B cell (primary cell): Measurements from ENCODE around the gene SAG. TPM values are rescaled to one million over a fixed set of nuclear protein-coding genes. Genes with fewer than 3 reads are reported as not detected.
A peak's percentile ranks its signal among the peaks of the same experiment; 100 is the strongest.

Experiments
- ATAC-seq: fragments of 200-7000 bp; cut with Tn5 transposase; one replicate; pipeline ENCODE4 v1.10.0; 2021; ENCODE audit warnings: low read depth, mild to moderate bottlenecking, moderate number of reproducible peaks, moderate library complexity
- CTCF ChIA-PET: fragments of 350-600 bp; sonication (Branson Sonifier 250); formaldehyde crosslinking; loops from one replicate; lab custom pipeline; 2021; ENCODE audit warnings: antibody characterized with exemption, inconsistent platforms; lab: Charles Lee
- POLR2A ChIA-PET: fragments of 350-600 bp; sonication (Branson Sonifier 250); formaldehyde crosslinking; loops from one replicate; lab custom pipeline; 2021; ENCODE audit warnings: antibody characterized with exemption; lab: Charles Lee
- DNase-seq: peaks from one replicate; pipeline ENCODE4 v3.0.0; 2013
- H2AFZ ChIP-seq: 2 replicates; pipeline ENCODE4 v1.6.1; 2012; ENCODE audit warnings: mild to moderate bottlenecking, low read depth, low read length; ENCODE audit not compliant: insufficient read depth, poor library complexity, severe bottlenecking
- H3K27ac ChIP-seq, 2 donors: 1 replicate in 1 of 2; 2 replicates in 1 of 2; pipeline ENCODE4 v1.5.1; 2012 to 2013; ENCODE audit warnings: low read length in 2 of 2, mild to moderate bottlenecking in 2 of 2, moderate library complexity in 1 of 2
- H3K27me3 ChIP-seq, 4 experiments: fragments of 200-600 bp in 1 of 4; sonication (generic) in 1 of 4; replicated peaks in 1 of 4; 1 replicate in 2 of 4; 2 replicates in 2 of 4; pipeline versions ENCODE4 v1.6.1 to v1.7.0; 2013 to 2016; ENCODE audit warnings: low read length in 3 of 4, mild to moderate bottlenecking in 2 of 4, mixed read lengths in 1 of 4, moderate library complexity in 1 of 4; ENCODE audit not compliant: insufficient read depth in 4 of 4, control insufficient read depth in 3 of 4; ENCODE audit errors: control extremely low read depth in 1 of 4
- H3K36me3 ChIP-seq, 2 experiments: replicated peaks in 1 of 2; 1 replicate in 1 of 2; 2 replicates in 1 of 2; pipeline versions ENCODE4 v1.6.1 to v1.7.1; 2013; ENCODE audit warnings: low read length in 1 of 2; ENCODE audit not compliant: insufficient read depth in 2 of 2, control insufficient read depth in 1 of 2; ENCODE audit errors: control extremely low read depth in 1 of 2, extremely low read depth in 1 of 2
- H3K4me1 ChIP-seq, 2 donors: fragments of 200-600 bp in 1 of 2; sonication (generic) in 1 of 2; 1 replicate in 1 of 2; 2 replicates in 1 of 2; pipeline versions ENCODE4 v1.5.1 to v1.6.1; 2013 to 2017; ENCODE audit warnings: low read length in 2 of 2; ENCODE audit not compliant: control insufficient read depth in 2 of 2, insufficient read depth in 2 of 2
- H3K4me2 ChIP-seq: replicated peaks from 2 replicates; pipeline ENCODE3; 2012; ENCODE audit warnings: mild to moderate bottlenecking, low read depth, low read length; ENCODE audit not compliant: poor library complexity, severe bottlenecking
- H3K4me3 ChIP-seq, 5 experiments: fragments of 200-600 bp in 1 of 5; sonication (generic) in 1 of 5; 1 replicate in 3 of 5; 2 replicates in 2 of 5; pipeline versions ENCODE4 v1.5.1 to v1.7.0; 2011 to 2016; ENCODE audit warnings: low read length in 4 of 5, mild to moderate bottlenecking in 4 of 5, low read depth in 2 of 5, control low read depth in 1 of 5, moderate library complexity in 1 of 5; ENCODE audit not compliant: insufficient read depth in 1 of 5; ENCODE audit errors: control extremely low read depth in 1 of 5, extremely low read depth in 1 of 5
- H3K79me2 ChIP-seq: fragments of 200-600 bp; sonication (generic); one replicate; pipeline ENCODE4 v1.6.0; 2016; ENCODE audit warnings: low read length; ENCODE audit not compliant: control insufficient read depth, insufficient read depth
- H3K9ac ChIP-seq: fragments of 200-600 bp; sonication (generic); 2 replicates; pipeline ENCODE4 v1.6.1; 2017; ENCODE audit warnings: mild to moderate bottlenecking, low read length, moderate library complexity
- H3K9me3 ChIP-seq, 3 donors: one replicate each; pipeline versions ENCODE4 v1.6.1 to v1.7.1; 2013; ENCODE audit warnings: low read length in 2 of 3; ENCODE audit not compliant: control insufficient read depth in 2 of 3, insufficient read depth in 1 of 3; ENCODE audit errors: control extremely low read depth in 1 of 3
- H4K20me1 ChIP-seq: 2 replicates; pipeline ENCODE4 v1.6.0; 2012; ENCODE audit warnings: mild to moderate bottlenecking, low read length; ENCODE audit not compliant: insufficient read depth, control insufficient read depth, poor library complexity, severe bottlenecking
- H3K27ac Mint-ChIP-seq: one replicate; pipeline ENCODE4 v1.8.0; 2021; ENCODE audit warnings: mixed read lengths
- H3K27me3 Mint-ChIP-seq: one replicate; pipeline ENCODE4 v1.8.0; 2021; ENCODE audit warnings: mixed read lengths
- H3K4me1 Mint-ChIP-seq: one replicate; pipeline ENCODE4 v1.8.0; 2021; ENCODE audit warnings: mixed read lengths
- H3K4me3 Mint-ChIP-seq: one replicate; pipeline ENCODE4 v1.8.0; 2021; ENCODE audit warnings: mixed read lengths
- H3K9me3 Mint-ChIP-seq: one replicate; pipeline ENCODE4 v1.8.0; 2022; ENCODE audit warnings: mixed read lengths; ENCODE audit not compliant: insufficient read depth
- EZH2 ChIP-seq: IDR thresholded peaks from 2 replicates; pipeline ENCODE4 v1.6.1; 2012; ENCODE audit warnings: borderline replicate concordance, low read depth, mild to moderate bottlenecking, moderate library complexity, low read length; ENCODE audit not compliant: insufficient read depth, poor library complexity, severe bottlenecking
- WGBS: methylation state at CpG from one replicate; pipeline ENCODE4 v1.1.5; 2013; ENCODE audit warnings: missing lambda C conversion rate; ENCODE audit not compliant: insufficient coverage; 5-methylcytosine and 5-hydroxymethylcytosine counted together
- intact Hi-C: fragments of 100-400 bp; cut with micrococcal nuclease; formaldehyde crosslinking; loops from one replicate; pipeline ENCODE4 v1.10.0; 2022
- polyA plus RNA-seq: library from polyadenylated mRNA; depleted of rRNA; stranded (reverse); fragments of >200 nt; gene quantifications from 2 replicates; pipeline ENCODE4 v1.2.3, GENCODE V29; 2012
- total RNA-seq, 2 donors: library from RNA; stranded (reverse); fragments of 120-200 nt in 1 of 2; gene quantifications; 1 replicate in 1 of 2; 2 replicates in 1 of 2; pipeline versions ENCODE4 v1.2.3 to v1.2.4, GENCODE V29; 2013 to 2022
- TF ChIP-seq, protein P1 (sequence below): fragments of 200-600 bp; IDR thresholded peaks from one replicate; pipeline ENCODE4 v1.8.0; 2022; ENCODE audit warnings: antibody characterized with exemption, mild to moderate bottlenecking

The SAG gene
- total and polyA plus RNA-seq, 2 donors (not counting 1 experiment from before 2014, with no cell fraction given), result 0.03 to 0.17 TPM

DNA sequence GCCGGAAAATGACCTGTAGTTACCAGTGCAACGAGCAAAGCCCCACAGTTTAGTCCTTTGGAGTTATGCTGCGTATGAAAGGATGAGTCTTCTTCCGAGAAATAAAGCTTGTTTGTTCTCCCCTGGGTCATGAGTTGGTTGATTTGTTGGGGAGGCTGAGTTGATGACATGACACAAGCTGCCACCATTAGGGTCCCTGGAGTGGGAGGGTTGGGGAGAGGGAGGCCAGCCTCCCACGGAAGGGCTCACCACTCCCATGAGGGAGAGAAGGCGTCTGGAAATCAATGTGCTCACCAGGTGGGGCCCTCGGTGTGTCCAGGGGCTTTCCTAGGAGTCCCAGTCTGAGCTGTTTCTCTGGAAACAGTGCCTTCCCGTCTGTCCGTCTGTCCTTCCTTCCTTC, 39.3 kb downstream of the SAG start:
- Histone ChIP-seq H3K27ac (no peak overlapping the region), H3K79me2 (peaks cover 17% of the 10 kb centered on the region), H3K9me3 (no peaks in the 10 kb centered on the region), H2AFZ (no peak overlapping the region), H4K20me1 (no peaks in the 10 kb centered on the region), H3K27me3 (no peaks in the 10 kb centered on the region), H3K36me3 (no peaks in the 10 kb centered on the region), H3K4me1 (peaks cover 42 to 52% of the 10 kb centered on the region in 2 donors), H3K4me2 (no peak overlapping the region), H3K9ac (no peak overlapping the region), H3K4me3 (no peak overlapping the region)
- ChIA-PET CTCF (interaction anchor here (0.9 to 2.6 kb wide), 5 partner anchors 9 to 57 kb away, joined by 3 to 15 read pairs (median 8); no protein-coding TSS in a partner anchor), POLR2A (interaction anchor here (1.5 kb wide), 1 partner anchor 16 kb away, joined by 6 read pairs; no protein-coding TSS in a partner anchor)
- TF ChIP-seq EZH2, result no peak
- TF ChIP-seq, protein P1, sequence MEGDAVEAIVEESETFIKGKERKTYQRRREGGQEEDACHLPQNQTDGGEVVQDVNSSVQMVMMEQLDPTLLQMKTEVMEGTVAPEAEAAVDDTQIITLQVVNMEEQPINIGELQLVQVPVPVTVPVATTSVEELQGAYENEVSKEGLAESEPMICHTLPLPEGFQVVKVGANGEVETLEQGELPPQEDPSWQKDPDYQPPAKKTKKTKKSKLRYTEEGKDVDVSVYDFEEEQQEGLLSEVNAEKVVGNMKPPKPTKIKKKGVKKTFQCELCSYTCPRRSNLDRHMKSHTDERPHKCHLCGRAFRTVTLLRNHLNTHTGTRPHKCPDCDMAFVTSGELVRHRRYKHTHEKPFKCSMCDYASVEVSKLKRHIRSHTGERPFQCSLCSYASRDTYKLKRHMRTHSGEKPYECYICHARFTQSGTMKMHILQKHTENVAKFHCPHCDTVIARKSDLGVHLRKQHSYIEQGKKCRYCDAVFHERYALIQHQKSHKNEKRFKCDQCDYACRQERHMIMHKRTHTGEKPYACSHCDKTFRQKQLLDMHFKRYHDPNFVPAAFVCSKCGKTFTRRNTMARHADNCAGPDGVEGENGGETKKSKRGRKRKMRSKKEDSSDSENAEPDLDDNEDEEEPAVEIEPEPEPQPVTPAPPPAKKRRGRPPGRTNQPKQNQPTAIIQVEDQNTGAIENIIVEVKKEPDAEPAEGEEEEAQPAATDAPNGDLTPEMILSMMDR, result no peak
- no peak for ATAC-seq
- 82% methylated on average over 9 of the region's 9 CpGs for WGBS
- H3K27ac Mint-ChIP-seq, result peak overlapping the region; percentile 38
- no peak for DNase-seq
- no peak overlapping the region for H3K4me3 Mint-ChIP-seq
- no peaks in the 10 kb centered on the region for H3K27me3 Mint-ChIP-seq
- no peaks in the 10 kb centered on the region for H3K9me3 Mint-ChIP-seq
- H3K4me1 Mint-ChIP-seq, result peaks cover 61% of the 10 kb centered on the region
- intact Hi-C loops, result no loop called here
